GM12878 (cell line): ENCODE data around the gene EGFR. TPM values are rescaled to one million over a fixed set of nuclear protein-coding genes. Genes with fewer than 3 reads are reported as not detected.

Experiments
- ATAC-seq: fragments of 200-7000 bp; cut with Tn5 transposase; 3 replicates; pipeline ENCODE4 v1.9.1; 2020; ENCODE audit warnings: mild to moderate bottlenecking, moderate library complexity
- BruUV-seq: library from RNA; stranded (reverse); fragments of 400-500 nt; replicated peaks from 2 replicates; lab custom pipeline; 2021; lab: Mats Ljungman, UMichigan
- CTCF ChIA-PET: fragments of 300-600 bp; sonication (Branson Sonifier 250); formaldehyde crosslinking; extraction: SDS; loops from one replicate; lab custom pipeline; 2021; ENCODE audit warnings: inconsistent platforms; lab: Yijun Ruan, JAX
- POLR2A ChIA-PET: fragments of 350-600 bp; formaldehyde crosslinking; extraction: SDS; loops from one replicate; lab custom pipeline; 2021; ENCODE audit warnings: inconsistent platforms; lab: Charles Lee
- RAD21 ChIA-PET: fragments of 300-600 bp; sonication (Branson Sonifier 250); formaldehyde crosslinking; loops from one replicate; lab custom pipeline; 2023; ENCODE audit warnings: antibody characterized with exemption; ENCODE audit not compliant: unreplicated experiment; lab: Charles Lee
- SMC1A ChIA-PET: fragments of 300-600 bp; sonication (Branson Sonifier 250); formaldehyde crosslinking; loops from one replicate; lab custom pipeline; 2023; ENCODE audit not compliant: unreplicated experiment, uncharacterized antibody; lab: Charles Lee
- DNase-seq: peaks from one replicate; pipeline ENCODE4 v3.0.0-alpha.2; 2011; ENCODE audit warnings: low read depth, low spot score
- FAIRE-seq: peaks from 3 replicates; lab custom pipeline; 2011; peaks lifted over from hg19 to GRCh38; lab: Jason Lieb, UNC
- H2AFZ ChIP-seq: 2 replicates; pipeline ENCODE4 v1.6.0; 2011; ENCODE audit warnings: low read depth, low read length, control low read depth; ENCODE audit not compliant: control insufficient read depth
- H3K27ac ChIP-seq: 2 replicates; pipeline ENCODE4 v1.5.1; 2011; ENCODE audit warnings: control low read depth; ENCODE audit not compliant: control insufficient read depth, insufficient read depth
- H3K27me3 ChIP-seq, 2 experiments: replicated peaks in 1 of 2; 2 replicates each; pipeline versions ENCODE4 v1.6.0 to v1.6.1; 2011; ENCODE audit warnings: low read length in 1 of 2; ENCODE audit not compliant: control insufficient read depth in 2 of 2, insufficient read depth in 2 of 2
- H3K36me3 ChIP-seq, 2 experiments: 2 replicates each; pipeline ENCODE4 v1.5.1; 2011; ENCODE audit warnings: low read length in 1 of 2; ENCODE audit not compliant: control insufficient read depth in 2 of 2, insufficient read depth in 2 of 2
- H3K4me1 ChIP-seq: 2 replicates; pipeline ENCODE4 v1.6.1; 2011; ENCODE audit warnings: mild to moderate bottlenecking, low read length, moderate library complexity, mixed read lengths; ENCODE audit not compliant: control insufficient read depth, insufficient read depth
- H3K4me2 ChIP-seq: 2 replicates; pipeline ENCODE4 v1.6.0; 2011; ENCODE audit warnings: control low read depth; ENCODE audit not compliant: control insufficient read depth, insufficient read depth
- H3K4me3 ChIP-seq: fragments of 200-600 bp; sonication (generic); 2 replicates; pipeline ENCODE4 v1.5.1; 2016
- H3K79me2 ChIP-seq: 2 replicates; pipeline ENCODE4 v1.6.0; 2011; ENCODE audit warnings: low read length; ENCODE audit not compliant: control insufficient read depth, insufficient read depth
- H3K9ac ChIP-seq: 2 replicates; pipeline ENCODE4 v1.8.0; 2011; ENCODE audit warnings: low read length, control low read depth, mixed read lengths; ENCODE audit not compliant: control insufficient read depth, insufficient read depth
- H3K9me3 ChIP-seq: replicated peaks from 3 replicates; pipeline ENCODE4 v1.5.1; 2011; ENCODE audit warnings: mild to moderate bottlenecking, low read length; ENCODE audit not compliant: control insufficient read depth, insufficient read depth
- H4K20me1 ChIP-seq: 2 replicates; pipeline ENCODE4 v1.6.0; 2011; ENCODE audit not compliant: control insufficient read depth, insufficient read depth
- BMI1 ChIP-seq: fragments of 450-650 bp; IDR thresholded peaks from 2 replicates; pipeline ENCODE4 v1.6.1; 2016; ENCODE audit warnings: mild to moderate bottlenecking, moderate library complexity, borderline replicate concordance
- CBX3 ChIP-seq: fragments of 200-600 bp; sonication (generic); IDR thresholded peaks from 2 replicates; pipeline ENCODE4 v1.6.1; 2016; ENCODE audit warnings: low read depth, borderline replicate concordance
- EP300 ChIP-seq, 2 experiments: fragments of 150-350 bp in 1 of 2; IDR thresholded peaks; 2 replicates each; pipeline ENCODE4 v1.6.1; 2011 to 2012; ENCODE audit warnings: low read depth in 2 of 2, low read length in 2 of 2, borderline replicate concordance in 1 of 2, improper control_type of control experiment in 1 of 2, inconsistent platforms in 1 of 2; ENCODE audit not compliant: control insufficient read depth in 1 of 2
- HDAC6 ChIP-seq: fragments of 200-600 bp; sonication (generic); IDR thresholded peaks from one replicate; pipeline ENCODE4 v1.8.0; 2017; ENCODE audit warnings: antibody characterized with exemption; ENCODE audit not compliant: unreplicated experiment
- IKZF1 ChIP-seq: fragments of 450-650 bp; conservative IDR thresholded peaks from 2 replicates; pipeline ENCODE4 v1.6.1; 2017; ENCODE audit warnings: antibody characterized with exemption, mild to moderate bottlenecking
- IRF4 ChIP-seq: IDR thresholded peaks from 2 replicates; pipeline ENCODE4 v1.6.1; 2011; ENCODE audit warnings: low read depth, low read length
- MYB ChIP-seq: fragments of 150-350 bp; IDR thresholded peaks from 2 replicates; pipeline ENCODE4 v1.6.1; 2014; ENCODE audit warnings: mild to moderate bottlenecking, low read depth, low read length, borderline replicate concordance
- NBN ChIP-seq: fragments of 450-650 bp; IDR thresholded peaks from 2 replicates; pipeline ENCODE4 v1.6.1; 2016
- NFXL1 ChIP-seq: fragments of 450-650 bp; IDR thresholded peaks from 2 replicates; pipeline ENCODE4 v1.6.1; 2017; ENCODE audit warnings: antibody characterized with exemption, mild to moderate bottlenecking, borderline replicate concordance
- NR2C2 ChIP-seq: IDR thresholded peaks from 2 replicates; pipeline ENCODE4 v1.6.1; 2011; ENCODE audit warnings: borderline replicate concordance, low read depth; ENCODE audit not compliant: control insufficient read depth, insufficient read length
- PAX5 ChIP-seq: IDR thresholded peaks from 2 replicates; pipeline ENCODE4 v1.6.1; 2011; ENCODE audit warnings: low read depth, low read length, borderline replicate concordance
- RBBP5 ChIP-seq: fragments of 200-600 bp; sonication (generic); conservative IDR thresholded peaks from 2 replicates; pipeline ENCODE4 v1.6.1; 2016
- SREBF1 ChIP-seq: IDR thresholded peaks from 2 replicates; pipeline ENCODE4 v1.6.1; 2012; ENCODE audit warnings: mild to moderate bottlenecking, low read length
- YBX1 ChIP-seq: fragments of 450-650 bp; IDR thresholded peaks from 2 replicates; pipeline ENCODE4 v1.6.1; 2016; ENCODE audit warnings: antibody characterized with exemption
- ZNF207 ChIP-seq: fragments of 450-650 bp; IDR thresholded peaks from 2 replicates; pipeline ENCODE4 v1.6.1; 2014; ENCODE audit warnings: antibody characterized with exemption, mild to moderate bottlenecking, borderline replicate concordance
- ZNF622 ChIP-seq: fragments of 450-650 bp; IDR thresholded peaks from 2 replicates; pipeline ENCODE4 v1.6.1; 2017; ENCODE audit warnings: mild to moderate bottlenecking, inconsistent platforms
- ZZZ3 ChIP-seq: IDR thresholded peaks from 2 replicates; pipeline ENCODE4 v1.6.1; 2011; ENCODE audit warnings: low read depth; ENCODE audit not compliant: control insufficient read depth, insufficient read length
- WGBS: methylation state at CpG from one replicate; pipeline ENCODE4 v1.1.6; 2016; ENCODE audit warnings: low lambda C conversion rate; ENCODE audit not compliant: insufficient replicate concordance, insufficient coverage; ENCODE audit errors: missing lambda C conversion rate; 5-methylcytosine and 5-hydroxymethylcytosine counted together
- in situ Hi-C: fragments of 300-500 bp; cut with MboI; formaldehyde crosslinking; loops from 9 replicates; pipeline ENCODE4 v1.14.3; 2018; ENCODE audit warnings: mixed read lengths
- intact Hi-C: fragments of 100-400 bp; cut with micrococcal nuclease; formaldehyde crosslinking; loops from one replicate; pipeline ENCODE4 v1.14.2; 2022; ENCODE audit not compliant: unreplicated experiment
- polyA plus RNA-seq, 11 experiments: library from polyadenylated mRNA; depleted of rRNA in 4 of 11; unstranded in 6 of 11; stranded (reverse) in 5 of 11; fragments of >200 nt; fragmentation: Nextera tagmentation in 4 of 11; fragmentation: Illumina TruSeq in 1 of 11; extraction: Ambion mirVana in 4 of 11; extraction: Trizol in 1 of 11; gene quantifications; 1 replicate in 1 of 11; 2 replicates in 10 of 11; pipeline versions ENCODE4 v1.2.1 to v1.2.3, GENCODE V29; 2011 to 2016; ENCODE audit warnings: inconsistent platforms in 2 of 11, missing spikeins in 2 of 11, low read depth in 1 of 11
- total RNA-seq, 4 experiments: library from RNA; depleted of rRNA in 3 of 4; stranded (reverse); fragments of >200 nt in 3 of 4; fragmentation: Illumina TruSeq in 1 of 4; extraction: Trizol in 1 of 4; gene quantifications; 2 replicates each; pipeline versions ENCODE4 v1.2.1 to v1.2.3, GENCODE V29; 2013 to 2021
- TF ChIP-seq, protein P1 (sequence below): fragments of 450-650 bp; IDR thresholded peaks from 2 replicates; pipeline ENCODE4 v1.6.1; 2017; ENCODE audit warnings: mild to moderate bottlenecking, low read depth, inconsistent platforms; ENCODE audit not compliant: poor library complexity, severe bottlenecking
- TF ChIP-seq, protein P2 (sequence below): IDR thresholded peaks from 2 replicates; pipeline ENCODE4 v1.6.1; 2012; ENCODE audit warnings: low read depth, low read length, improper control_type of control experiment

Gene EGFR
- total and polyA plus RNA-seq, 10 of the 15 experiments (the other 5 are each of a cell fraction or from before 2014, with no cell fraction given): 0.01 to 0.31 TPM; not detected in 8

- TF ChIP-seq MYB (no peak), EP300 (IDR thresholded peaks at IDR 0.05; ENCODE audit: borderline replicate concordance in 1 of 2, control insufficient read depth in 1 of 2, low read depth in 2 of 2, low read length in 2 of 2) (no peak), CBX3 (no peak)
These were observed 169.1 kb downstream of the EGFR start (continued) for GRCh38 chr7:55187701-55188491.

DNA sequence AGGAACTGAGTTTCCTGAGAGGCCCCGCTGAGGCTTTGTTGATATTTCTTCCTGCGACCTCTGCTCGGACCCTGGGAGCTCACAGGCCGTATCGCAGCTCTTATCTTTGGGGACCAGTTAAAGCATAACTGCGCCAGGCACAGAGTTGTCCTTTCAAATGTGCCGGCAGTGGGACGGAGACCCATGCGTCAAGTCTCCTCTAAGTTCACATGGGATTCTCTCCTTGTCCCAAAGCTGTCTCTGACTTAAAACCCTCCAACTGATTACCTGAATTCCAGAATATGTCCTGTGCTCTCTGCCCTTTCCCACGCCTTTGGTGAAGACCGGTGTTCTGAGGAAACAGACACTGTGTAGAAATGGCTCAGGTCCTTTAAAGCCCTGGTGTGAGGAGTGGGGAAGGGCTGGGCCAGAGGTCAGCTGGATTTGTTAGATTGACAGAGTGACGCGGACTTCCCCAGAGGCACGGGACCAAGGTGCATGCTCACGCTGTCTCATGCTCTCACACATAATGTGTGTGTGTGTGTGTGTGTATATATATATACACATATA lies 169.8 kb downstream of the EGFR start:
- RAD21 ChIA-PET: no interaction called here
- CTCF ChIA-PET: interaction anchor here (0.6 to 0.7 kb wide), 2 partner anchors 82 to 117 kb away, joined by 3 read pairs; no protein-coding TSS in a partner anchor
- TF ChIP-seq ZZZ3: no peak
- TF ChIP-seq YBX1: no peak
- no peak for TF ChIP-seq BMI1
- TF ChIP-seq HDAC6: no peak
- no peak for TF ChIP-seq PAX5
- no peak for TF ChIP-seq NBN
- no peak for TF ChIP-seq RBBP5
- TF ChIP-seq ZNF622: no peak
- no peak for TF ChIP-seq IRF4
- no peak for TF ChIP-seq NFXL1
- TF ChIP-seq, protein P1, sequence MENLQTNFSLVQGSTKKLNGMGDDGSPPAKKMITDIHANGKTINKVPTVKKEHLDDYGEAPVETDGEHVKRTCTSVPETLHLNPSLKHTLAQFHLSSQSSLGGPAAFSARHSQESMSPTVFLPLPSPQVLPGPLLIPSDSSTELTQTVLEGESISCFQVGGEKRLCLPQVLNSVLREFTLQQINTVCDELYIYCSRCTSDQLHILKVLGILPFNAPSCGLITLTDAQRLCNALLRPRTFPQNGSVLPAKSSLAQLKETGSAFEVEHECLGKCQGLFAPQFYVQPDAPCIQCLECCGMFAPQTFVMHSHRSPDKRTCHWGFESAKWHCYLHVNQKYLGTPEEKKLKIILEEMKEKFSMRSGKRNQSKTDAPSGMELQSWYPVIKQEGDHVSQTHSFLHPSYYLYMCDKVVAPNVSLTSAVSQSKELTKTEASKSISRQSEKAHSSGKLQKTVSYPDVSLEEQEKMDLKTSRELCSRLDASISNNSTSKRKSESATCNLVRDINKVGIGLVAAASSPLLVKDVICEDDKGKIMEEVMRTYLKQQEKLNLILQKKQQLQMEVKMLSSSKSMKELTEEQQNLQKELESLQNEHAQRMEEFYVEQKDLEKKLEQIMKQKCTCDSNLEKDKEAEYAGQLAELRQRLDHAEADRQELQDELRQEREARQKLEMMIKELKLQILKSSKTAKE: no peak
- TF ChIP-seq ZNF207: no peak
- TF ChIP-seq, protein P2, sequence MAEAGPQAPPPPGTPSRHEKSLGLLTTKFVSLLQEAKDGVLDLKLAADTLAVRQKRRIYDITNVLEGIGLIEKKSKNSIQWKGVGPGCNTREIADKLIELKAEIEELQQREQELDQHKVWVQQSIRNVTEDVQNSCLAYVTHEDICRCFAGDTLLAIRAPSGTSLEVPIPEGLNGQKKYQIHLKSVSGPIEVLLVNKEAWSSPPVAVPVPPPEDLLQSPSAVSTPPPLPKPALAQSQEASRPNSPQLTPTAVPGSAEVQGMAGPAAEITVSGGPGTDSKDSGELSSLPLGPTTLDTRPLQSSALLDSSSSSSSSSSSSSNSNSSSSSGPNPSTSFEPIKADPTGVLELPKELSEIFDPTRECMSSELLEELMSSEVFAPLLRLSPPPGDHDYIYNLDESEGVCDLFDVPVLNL: no peak
- no peak for TF ChIP-seq SREBF1
- TF ChIP-seq IKZF1: no peak
- TF ChIP-seq NR2C2: no peak

More for the DNA sequence above, 169.8 kb downstream of the EGFR start:
- intact Hi-C loops (no loop called here), in situ Hi-C loops (no loop called here)
- 50% methylated on average over 15 of the region's 15 CpGs for WGBS
- no peak overlapping the region for H3K4me2 ChIP-seq
- no peak for ATAC-seq
- no peaks in the 10 kb centered on the region for H4K20me1 ChIP-seq
- no peak overlapping the region for H3K27ac ChIP-seq
- DNase-seq: no peak
- BruUV-seq: no TSS peak
- H3K36me3 ChIP-seq: no peaks in the 10 kb centered on the region
- H3K4me1 ChIP-seq: no peaks in the 10 kb centered on the region
- H3K9ac ChIP-seq: no peak overlapping the region
- H3K79me2 ChIP-seq: no peaks in the 10 kb centered on the region
- no peak overlapping the region for H3K4me3 ChIP-seq
- no peaks in the 10 kb centered on the region for H3K9me3 ChIP-seq
- FAIRE-seq: no peak
- ChIA-PET SMC1A (no interaction called here), POLR2A (no interaction called here)
- no peak overlapping the region for H2AFZ ChIP-seq
- H3K27me3 ChIP-seq: no peaks in the 10 kb centered on the region; a peak in 1 of 4 replicates
